Naive thymus-derived CD4-positive, alpha-beta T cell (primary cell): ENCODE measurements around the gene SULT1C4. TPM values are rescaled to one million over a fixed set of nuclear protein-coding genes. Genes with fewer than 3 reads are reported as not detected.

Experiments
- ATAC-seq: fragments of 150-1000 bp; cut with Tn5 transposase; 2 replicates; pipeline ENCODE4 v1.10.0; 2021; ENCODE audit warnings: mild to moderate bottlenecking, moderate library complexity
- CTCF ChIA-PET: fragments of 350-600 bp; sonication (Branson Sonifier 250); formaldehyde crosslinking; loops from one replicate; lab custom pipeline; 2021; ENCODE audit warnings: antibody characterized with exemption; lab: Charles Lee
- POLR2A ChIA-PET: fragments of 350-600 bp; sonication (Branson Sonifier 250); formaldehyde crosslinking; loops from one replicate; lab custom pipeline; 2021; ENCODE audit warnings: antibody characterized with exemption, inconsistent platforms; lab: Charles Lee
- DNase-seq, 9 donors: peaks; one replicate each; pipeline versions ENCODE4 v3.0.0 to v3.0.0-alpha.2; 2020 to 2022; ENCODE audit warnings: mixed read lengths in 1 of 9
- H3K27ac ChIP-seq: one replicate; pipeline ENCODE4 v1.7.0; 2013; ENCODE audit warnings: mild to moderate bottlenecking, low read depth, low read length, moderate library complexity
- H3K27me3 ChIP-seq, 2 donors: one replicate each; pipeline ENCODE4 v1.7.0; 2013; ENCODE audit warnings: low read length in 2 of 2, mild to moderate bottlenecking in 2 of 2, moderate library complexity in 2 of 2; ENCODE audit not compliant: control insufficient read depth in 2 of 2, insufficient read depth in 2 of 2
- H3K36me3 ChIP-seq, 3 experiments: 1 replicate in 2 of 3; 2 replicates in 1 of 3; pipeline ENCODE4 v1.7.0; 2013; ENCODE audit warnings: low read length in 3 of 3, mild to moderate bottlenecking in 3 of 3, moderate library complexity in 1 of 3; ENCODE audit not compliant: insufficient read depth in 3 of 3, control insufficient read depth in 2 of 3
- H3K4me1 ChIP-seq, 2 donors: one replicate each; pipeline ENCODE4 v1.7.0; 2013; ENCODE audit warnings: low read length in 2 of 2, mild to moderate bottlenecking in 2 of 2, moderate library complexity in 1 of 2; ENCODE audit not compliant: control insufficient read depth in 2 of 2, insufficient read depth in 2 of 2
- H3K4me3 ChIP-seq: 2 replicates; pipeline ENCODE4 v1.7.0; 2013; ENCODE audit warnings: mild to moderate bottlenecking, low read length
- H3K9me3 ChIP-seq, 3 experiments: 1 replicate in 2 of 3; 2 replicates in 1 of 3; pipeline ENCODE4 v1.7.0; 2013; ENCODE audit warnings: low read length in 3 of 3; ENCODE audit not compliant: control insufficient read depth in 2 of 3
- H3K27ac Mint-ChIP-seq, 9 donors: one replicate each; pipeline ENCODE4 v1.8.0; 2020 to 2022; ENCODE audit warnings: mixed read lengths in 9 of 9, mild to moderate bottlenecking in 8 of 9, moderate library complexity in 5 of 9, inconsistent platforms in 2 of 9
- H3K27me3 Mint-ChIP-seq, 5 donors: one replicate each; pipeline ENCODE4 v1.8.0; 2021 to 2022; ENCODE audit warnings: mixed read lengths in 5 of 5, mild to moderate bottlenecking in 1 of 5
- H3K36me3 Mint-ChIP-seq, 5 donors: one replicate each; pipeline ENCODE4 v1.8.0; 2020 to 2022; ENCODE audit warnings: mixed read lengths in 5 of 5, mild to moderate bottlenecking in 3 of 5, inconsistent platforms in 1 of 5
- H3K4me1 Mint-ChIP-seq, 7 donors: one replicate each; pipeline ENCODE4 v1.8.0; 2020 to 2022; ENCODE audit warnings: mixed read lengths in 7 of 7, mild to moderate bottlenecking in 3 of 7, inconsistent platforms in 1 of 7
- H3K4me3 Mint-ChIP-seq, 10 donors: one replicate each; pipeline ENCODE4 v1.8.0; 2020 to 2022; ENCODE audit warnings: mild to moderate bottlenecking in 10 of 10, mixed read lengths in 10 of 10, moderate library complexity in 6 of 10, inconsistent platforms in 2 of 10
- H3K9me3 Mint-ChIP-seq, 11 donors: one replicate each; pipeline ENCODE4 v1.8.0; 2020 to 2022; ENCODE audit warnings: mixed read lengths in 11 of 11, mild to moderate bottlenecking in 4 of 11, inconsistent platforms in 1 of 11, moderate library complexity in 1 of 11
- intact Hi-C, 2 donors: fragments of 100-400 bp; cut with micrococcal nuclease; formaldehyde crosslinking; loops; one replicate each; pipeline ENCODE4 v1.15.1; 2023
- polyA plus RNA-seq, 2 donors: library from polyadenylated mRNA; unstranded; fragments of 300-500 nt; fragmentation: Illumina TruSeq; gene quantifications; one replicate each; pipeline ENCODE4 v1.2.3, GENCODE V29; 2021
- total RNA-seq, 6 experiments: library from RNA in 5 of 6; stranded (reverse) in 5 of 6; gene quantifications; 1 replicate in 5 of 6; 2 replicates in 1 of 6; pipeline ENCODE4 v1.2.3 and lab custom pipeline; 2021 to 2026

SULT1C4 gene
- total and polyA plus RNA-seq, 7 experiments from 2014 or later = 0.78 TPM; not detected in 6

DNA sequence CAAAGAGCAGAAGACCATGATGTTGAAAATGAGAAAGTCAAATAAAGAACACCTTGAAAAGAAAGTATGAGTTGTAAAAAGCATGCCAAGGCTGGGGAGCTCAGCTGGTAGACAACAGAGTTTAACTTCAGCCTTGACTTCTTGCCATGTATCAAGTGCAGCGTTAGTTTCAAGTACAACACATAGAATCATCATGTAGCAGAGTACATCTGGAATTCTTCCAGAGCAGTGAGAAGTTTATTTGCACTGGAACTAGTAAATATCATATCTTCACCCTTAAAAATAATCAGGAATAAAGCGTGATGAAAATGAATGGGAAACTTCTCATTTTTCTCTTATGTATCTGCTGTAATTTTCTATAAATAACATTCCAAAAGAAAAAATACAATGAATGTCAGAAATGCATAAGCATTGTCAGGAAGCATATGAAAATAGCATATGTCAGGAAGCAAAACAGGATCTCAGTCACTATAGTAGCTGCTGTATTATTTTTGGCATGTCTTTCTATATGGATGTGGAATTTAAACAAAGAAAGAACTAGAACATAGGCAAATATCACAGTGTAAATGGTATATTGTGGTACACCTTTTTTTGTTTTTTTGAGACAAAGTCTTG, 10.1 kb upstream of the SULT1C4 start:
- Mint-ChIP-seq H3K4me3 (no peak overlapping the region), H3K4me1 (peaks cover 0 to 2% (median 0%) of the 10 kb centered on the region in 7 donors), H3K27me3 (peaks cover 4 to 19% (median 10%) of the 10 kb centered on the region in 5 donors), H3K36me3 (peaks cover 0 to 3% (median 0%) of the 10 kb centered on the region in 5 donors), H3K9me3 (peaks cover 0 to 7% (median 0%) of the 10 kb centered on the region in 11 donors), H3K27ac (no peak overlapping the region)
- Histone ChIP-seq H3K27ac (no peak overlapping the region), H3K36me3 (no peaks in the 10 kb centered on the region), H3K4me1 (no peaks in the 10 kb centered on the region), H3K4me3 (no peak overlapping the region), H3K9me3 (no peaks in the 10 kb centered on the region), H3K27me3 (no peaks in the 10 kb centered on the region)
- ATAC-seq (no peak), DNase-seq (no peak)
- ChIA-PET CTCF (no interaction called here), POLR2A (no interaction called here)
- intact Hi-C loops = no loop called here

- Histone ChIP-seq H3K4me3 (no peak overlapping the region), H3K4me1 (no peaks in the 10 kb centered on the region), H3K27ac (no peak overlapping the region), H3K9me3 (no peaks in the 10 kb centered on the region), H3K27me3 (no peaks in the 10 kb centered on the region), H3K36me3 (no peaks in the 10 kb centered on the region)
- H3K36me3 Mint-ChIP-seq = peaks cover 0 to 3% (median 0%) of the 10 kb centered on the region in 5 donors
- no peak for ATAC-seq
- DNase-seq = no peak
- CTCF ChIA-PET = no interaction called here
- H3K9me3 Mint-ChIP-seq = peaks cover 0 to 7% (median 0%) of the 10 kb centered on the region in 11 donors
- no peak overlapping the region for H3K27ac Mint-ChIP-seq
- POLR2A ChIA-PET = no interaction called here
- intact Hi-C loops = no loop called here
- no peak overlapping the region for H3K4me3 Mint-ChIP-seq
- peaks cover 0 to 17% (median 6%) of the 10 kb centered on the region in 5 donors for H3K27me3 Mint-ChIP-seq
- H3K4me1 Mint-ChIP-seq = no peaks in the 10 kb centered on the region
Measured at GRCh38 chr2:108369153-108369552, 8.6 kb upstream of the SULT1C4 start.

GRCh38 chr2:108370080-108370479, 7.7 kb upstream of the SULT1C4 start:
- H3K27ac Mint-ChIP-seq = no peak overlapping the region
- H3K27me3 Mint-ChIP-seq = peaks cover 0 to 17% (median 3%) of the 10 kb centered on the region in 5 donors
- no peaks in the 10 kb centered on the region for H3K9me3 Mint-ChIP-seq
- H3K4me1 Mint-ChIP-seq = no peaks in the 10 kb centered on the region
- CTCF ChIA-PET = no interaction called here
- intact Hi-C loops = no loop called here
- H3K36me3 ChIP-seq = no peaks in the 10 kb centered on the region
- H3K4me3 Mint-ChIP-seq = no peak overlapping the region
- no peak for DNase-seq
- no peak overlapping the region for H3K4me3 ChIP-seq
- no peaks in the 10 kb centered on the region for H3K4me1 ChIP-seq
- H3K9me3 ChIP-seq = no peaks in the 10 kb centered on the region
- POLR2A ChIA-PET = no interaction called here
- ATAC-seq = no peak
- no peak overlapping the region for H3K27ac ChIP-seq
- H3K36me3 Mint-ChIP-seq = no peaks in the 10 kb centered on the region
- no peaks in the 10 kb centered on the region for H3K27me3 ChIP-seq

GRCh38 chr2:108376774-108377173, 980 bp upstream of the SULT1C4 start:
- Mint-ChIP-seq H3K4me1 (peaks cover 0 to 3% (median 0%) of the 10 kb centered on the region in 7 donors), H3K27me3 (peaks cover 4 to 19% (median 6%) of the 10 kb centered on the region in 5 donors), H3K27ac (no peak overlapping the region), H3K4me3 (no peak overlapping the region), H3K36me3 (no peaks in the 10 kb centered on the region), H3K9me3 (no peaks in the 10 kb centered on the region)
- ChIA-PET POLR2A (no interaction called here), CTCF (no interaction called here)
- H3K9me3 ChIP-seq = no peaks in the 10 kb centered on the region
- ATAC-seq (no peak), DNase-seq (no peak)
- no peak overlapping the region for H3K27ac ChIP-seq
- no peaks in the 10 kb centered on the region for H3K4me1 ChIP-seq
- no peaks in the 10 kb centered on the region for H3K36me3 ChIP-seq
- H3K4me3 ChIP-seq = no peak overlapping the region
- intact Hi-C loops = no loop called here
- no peaks in the 10 kb centered on the region for H3K27me3 ChIP-seq

- ATAC-seq (no peak), DNase-seq (no peak)
- no peaks in the 10 kb centered on the region for H3K9me3 Mint-ChIP-seq
- intact Hi-C loops = no loop called here
- Histone ChIP-seq H3K9me3 (no peaks in the 10 kb centered on the region), H3K4me3 (no peak overlapping the region), H3K4me1 (no peaks in the 10 kb centered on the region), H3K27me3 (no peaks in the 10 kb centered on the region), H3K36me3 (no peaks in the 10 kb centered on the region), H3K27ac (no peak overlapping the region)
- no peak overlapping the region for H3K27ac Mint-ChIP-seq
- ChIA-PET CTCF (no interaction called here), POLR2A (no interaction called here)
- peaks cover 4 to 19% (median 6%) of the 10 kb centered on the region in 5 donors for H3K27me3 Mint-ChIP-seq
- peaks cover 0 to 3% (median 0%) of the 10 kb centered on the region in 7 donors for H3K4me1 Mint-ChIP-seq
- H3K36me3 Mint-ChIP-seq = no peaks in the 10 kb centered on the region
- peak overlapping the region in 1 of 10 donors; percentile 53 for H3K4me3 Mint-ChIP-seq
Measured at GRCh38 chr2:108377401-108377800, 353 bp upstream of the SULT1C4 start.

- Histone ChIP-seq H3K9me3 (no peaks in the 10 kb centered on the region), H3K4me3 (no peak overlapping the region), H3K4me1 (no peaks in the 10 kb centered on the region), H3K36me3 (no peaks in the 10 kb centered on the region), H3K27me3 (no peaks in the 10 kb centered on the region), H3K27ac (no peak overlapping the region)
- intact Hi-C loops = no loop called here
- Mint-ChIP-seq H3K27me3 (peaks cover 6 to 21% (median 11%) of the 10 kb centered on the region in 5 donors), H3K9me3 (no peaks in the 10 kb centered on the region), H3K27ac (no peak overlapping the region), H3K4me1 (peaks cover 0 to 3% (median 0%) of the 10 kb centered on the region in 7 donors), H3K4me3 (no peak overlapping the region), H3K36me3 (no peaks in the 10 kb centered on the region)
- ATAC-seq (no peak), DNase-seq (no peak)
- ChIA-PET POLR2A (no interaction called here), CTCF (no interaction called here)
Measured at GRCh38 chr2:108378851-108379250, 1.1 kb downstream of the SULT1C4 start.

DNA sequence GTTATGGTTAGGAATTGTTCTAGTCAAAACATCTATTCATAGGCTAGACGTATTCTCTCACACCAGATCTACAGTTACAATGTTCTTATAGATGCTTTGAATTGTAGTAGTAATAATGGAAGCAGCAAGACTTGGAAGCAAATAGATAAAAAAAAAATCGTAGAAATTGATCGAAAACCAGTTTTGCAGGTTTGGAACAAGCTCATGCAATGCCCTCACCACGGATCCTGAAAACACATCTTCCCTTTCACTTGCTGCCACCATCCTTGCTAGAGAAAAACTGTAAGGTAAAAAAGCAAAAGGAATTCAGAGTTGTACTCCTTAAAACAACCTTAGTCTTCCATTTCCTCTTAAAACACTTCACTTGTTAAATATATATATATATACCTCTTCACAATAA, 4.4 kb downstream of the SULT1C4 start:
- Mint-ChIP-seq H3K4me3 (no peak overlapping the region), H3K9me3 (no peaks in the 10 kb centered on the region), H3K4me1 (peaks cover 0 to 3% (median 0%) of the 10 kb centered on the region in 7 donors), H3K27ac (no peak overlapping the region), H3K27me3 (peaks cover 7 to 18% (median 8%) of the 10 kb centered on the region in 5 donors), H3K36me3 (no peaks in the 10 kb centered on the region)
- DNase-seq (no peak), ATAC-seq (no peak)
- Histone ChIP-seq H3K27ac (no peak overlapping the region), H3K4me1 (no peaks in the 10 kb centered on the region), H3K4me3 (no peak overlapping the region), H3K36me3 (no peaks in the 10 kb centered on the region), H3K9me3 (no peaks in the 10 kb centered on the region), H3K27me3 (no peaks in the 10 kb centered on the region)
- intact Hi-C loops = no loop called here
- ChIA-PET CTCF (no interaction called here), POLR2A (no interaction called here)
